K562 (cell line): ENCODE data around the gene NAE1. TPM values are rescaled to one million over a fixed set of nuclear protein-coding genes. Genes with fewer than 3 reads are reported as not detected.

Experiments used
- ATAC-seq: fragments of 200-7000 bp; cut with Tn5 transposase; 3 replicates; pipeline ENCODE4 v1.9.1; 2020; ENCODE audit warnings: moderate library complexity
- BruUV-seq: library from RNA; stranded (reverse); fragments of 400-500 nt; replicated peaks from 2 replicates; lab custom pipeline; 2021; lab: Mats Ljungman, UMichigan
- CTCF ChIA-PET: fragments of 300-600 bp; formaldehyde crosslinking; extraction: SDS; loops from one replicate; lab custom pipeline; 2021; ENCODE audit warnings: low intra/inter-chr PET ratio; lab: Yijun Ruan, JAX
- POLR2A ChIA-PET: fragments of 300-600, 350-650 bp; sonication (Branson Sonifier 250); formaldehyde crosslinking; extraction: SDS; loops from one replicate; lab custom pipeline; 2021; ENCODE audit warnings: antibody characterized with exemption, inconsistent platforms; lab: Yijun Ruan, JAX
- DNase-seq, 4 experiments: peaks; one replicate each; pipeline versions ENCODE4 v3.0.0 to v3.0.0-alpha.2; 2011 to 2018; ENCODE audit warnings: low spot score in 3 of 4, mixed read lengths in 3 of 4; ENCODE audit errors: extremely low read depth in 1 of 4
- FAIRE-seq: peaks from 2 replicates; lab custom pipeline; 2011; peaks lifted over from hg19 to GRCh38; lab: Jason Lieb, UNC
- H2AFZ ChIP-seq: 2 replicates; pipeline ENCODE4 v1.6.0; 2011; ENCODE audit warnings: low read depth, low read length, control low read depth, inconsistent platforms
- H3K27ac ChIP-seq: fragments of 200-600 bp; 3 replicates; pipeline ENCODE4 v1.8.0; 2011; ENCODE audit warnings: low read depth, mild to moderate bottlenecking, control low read depth, inconsistent platforms, low read length, moderate library complexity, mixed read lengths; ENCODE audit errors: extremely low read depth
- H3K27me3 ChIP-seq, 2 experiments: fragments of 300-600 bp in 1 of 2; 2 replicates in 1 of 2; 3 replicates in 1 of 2; pipeline versions ENCODE4 v1.6.0 to v1.8.0; 2011; ENCODE audit warnings: inconsistent platforms in 2 of 2, low read length in 2 of 2, mild to moderate bottlenecking in 1 of 2, mixed read lengths in 1 of 2, moderate library complexity in 1 of 2; ENCODE audit not compliant: control insufficient read depth in 2 of 2, insufficient read depth in 2 of 2
- H3K36me3 ChIP-seq: fragments of 300-600 bp; 3 replicates; pipeline ENCODE4 v1.8.0; 2011; ENCODE audit warnings: mild to moderate bottlenecking, low read length, inconsistent platforms; ENCODE audit not compliant: control insufficient read depth, insufficient read depth
- H3K4me1 ChIP-seq, 2 experiments: fragments of 200-600 bp in 1 of 2; replicated peaks in 1 of 2; 2 replicates in 1 of 2; 3 replicates in 1 of 2; pipeline versions ENCODE4 v1.5.1 to v1.8.0; 2011; ENCODE audit warnings: inconsistent platforms in 2 of 2, low read length in 2 of 2, mild to moderate bottlenecking in 1 of 2, mixed read lengths in 1 of 2, moderate library complexity in 1 of 2; ENCODE audit not compliant: control insufficient read depth in 2 of 2, insufficient read depth in 2 of 2
- H3K4me2 ChIP-seq: 2 replicates; pipeline ENCODE4 v1.6.1; 2011; ENCODE audit warnings: low read length, control low read depth, inconsistent platforms, mixed read lengths; ENCODE audit not compliant: insufficient read depth
- H3K4me3 ChIP-seq: fragments of 200-600 bp; sonication (generic), shearing (Covaris generic); 2 replicates; pipeline ENCODE4 v1.5.1; 2016; ENCODE audit warnings: control low read depth, inconsistent platforms
- H3K79me2 ChIP-seq: fragments of 200-600 bp; 3 replicates; pipeline ENCODE4 v1.8.0; 2011; ENCODE audit warnings: low read length, inconsistent platforms; ENCODE audit not compliant: control insufficient read depth, insufficient read depth
- H3K9ac ChIP-seq, 2 experiments: 2 replicates each; pipeline versions ENCODE4 v1.6.0 to v1.6.1; 2011; ENCODE audit warnings: low read depth in 2 of 2, low read length in 2 of 2, control low read depth in 1 of 2, inconsistent platforms in 1 of 2, mild to moderate bottlenecking in 1 of 2, mixed read lengths in 1 of 2; ENCODE audit not compliant: insufficient read depth in 1 of 2
- H3K9me1 ChIP-seq: one replicate; pipeline ENCODE4 v1.6.0; 2011; ENCODE audit warnings: inconsistent platforms, mild to moderate bottlenecking, low read length, moderate library complexity; ENCODE audit not compliant: control insufficient read depth, insufficient read depth
- H3K9me3 ChIP-seq: replicated peaks from 2 replicates; pipeline ENCODE4 v1.5.1; 2011; ENCODE audit warnings: low read depth, low read length, inconsistent platforms; ENCODE audit not compliant: control insufficient read depth, insufficient read depth
- H4K20me1 ChIP-seq: replicated peaks from 2 replicates; pipeline ENCODE4 v1.6.1; 2011; ENCODE audit warnings: low read length, inconsistent platforms, mixed read lengths; ENCODE audit not compliant: control insufficient read depth, insufficient read depth
- BRCA1 ChIP-seq, 2 experiments: fragments of 450-650 bp in 1 of 2; sonication (generic) in 1 of 2; formaldehyde crosslinking in 1 of 2; IDR thresholded peaks; 2 replicates each; pipeline versions ENCODE4 v1.5.0 to v1.6.1; 2017 to 2020; ENCODE audit warnings: mild to moderate bottlenecking in 1 of 2, missing genetic modification reagents in 1 of 2
- DPF2 ChIP-seq: fragments of 450-650 bp; IDR thresholded peaks from 2 replicates; pipeline ENCODE4 v1.6.1; 2016
- EP300 ChIP-seq: IDR thresholded peaks from 2 replicates; pipeline ENCODE4 v1.6.1; 2012; ENCODE audit warnings: low read length, improper control_type of control experiment
- HDAC8 ChIP-seq: fragments of 450-650 bp; IDR thresholded peaks from 2 replicates; pipeline ENCODE4 v1.6.1; 2016; ENCODE audit warnings: mild to moderate bottlenecking, missing genetic modification characterization, moderate library complexity, missing compliant biosample characterization
- PHB2 ChIP-seq: fragments of 450-650 bp; IDR thresholded peaks from 2 replicates; pipeline ENCODE4 v1.6.1; 2017; ENCODE audit warnings: low read depth
- TRIM28 ChIP-seq: fragments of 450-650 bp; IDR thresholded peaks from 2 replicates; pipeline ENCODE4 v1.6.1; 2017
- WGBS: fragments of 100-300 bp; shearing (Covaris generic); methylation state at CpG from one replicate; pipeline ENCODE4 v1.1.6; 2016; ENCODE audit warnings: low coverage, mixed read lengths; ENCODE audit not compliant: insufficient coverage; ENCODE audit errors: missing lambda C conversion rate; 5-methylcytosine and 5-hydroxymethylcytosine counted together
- in situ Hi-C: fragments of 300-500 bp; cut with MboI; formaldehyde crosslinking; loops from 4 replicates; pipeline ENCODE4 v1.15.0; 2018; ENCODE audit warnings: inconsistent platforms, mixed read lengths
- intact Hi-C: fragments of 100-400 bp; cut with micrococcal nuclease; formaldehyde crosslinking; loops from 2 replicates; pipeline ENCODE4 v1.14.2; 2022
- polyA plus RNA-seq, 8 experiments: library from polyadenylated mRNA; depleted of rRNA in 4 of 8; stranded (reverse) in 5 of 8; unstranded in 3 of 8; fragments of >200 nt; fragmentation: Nextera tagmentation in 2 of 8; fragmentation: Illumina TruSeq in 1 of 8; extraction: Ambion mirVana in 2 of 8; extraction: Trizol in 1 of 8; gene quantifications; 2 replicates each; pipeline versions ENCODE4 v1.2.1 to v1.2.3, GENCODE V29; 2011 to 2014; ENCODE audit warnings: inconsistent platforms in 1 of 8, missing spikeins in 1 of 8
- total RNA-seq, 7 experiments: library from RNA; depleted of rRNA in 6 of 7; stranded (reverse); fragments of >200 nt in 6 of 7; fragmentation: Illumina TruSeq in 2 of 7; extraction: Trizol in 2 of 7; gene quantifications; 2 replicates each; pipeline versions ENCODE4 v1.2.1 to v1.2.3, GENCODE V29; 2011 to 2021; ENCODE audit warnings: low replicate concordance in 1 of 7
- TF ChIP-seq, protein P1 (sequence below): sonication (generic); formaldehyde crosslinking; IDR thresholded peaks from 2 replicates; pipeline ENCODE4 v1.8.0; 2022; ENCODE audit warnings: missing genetic modification reagents, mild to moderate bottlenecking, moderate library complexity, borderline replicate concordance
- TF ChIP-seq, protein P2 (sequence below): sonication (generic); formaldehyde crosslinking; IDR thresholded peaks from 2 replicates; pipeline ENCODE4 v1.9.0; 2022; ENCODE audit warnings: mild to moderate bottlenecking, missing genetic modification reagents
- TF ChIP-seq, protein P3 (sequence below): fragments of 250-450 bp; sonication (Bioruptor Pico); IDR thresholded peaks from 2 replicates; pipeline ENCODE4 v1.8.0; 2022; ENCODE audit warnings: inconsistent platforms
- TF ChIP-seq, protein P4 (sequence below): sonication (generic); formaldehyde crosslinking; IDR thresholded peaks from 2 replicates; pipeline ENCODE4 v1.8.0; 2023; ENCODE audit warnings: mild to moderate bottlenecking, missing genetic modification reagents

The NAE1 gene
- total and polyA plus RNA-seq, 9 of the 15 experiments (the other 6 are each of a cell fraction or from before 2014, with no cell fraction given): 165 to 294 (median 230) TPM

- no TSS peak for BruUV-seq
- Histone ChIP-seq H3K4me2 (no peak overlapping the region), H2AFZ (no peak overlapping the region), H4K20me1 (0 out of 2 replicates have a peak, but pooled peaks cover 4% of the 10 kb centered on the region), H3K9ac (no peak overlapping the region), H3K9me1 (no peaks in the 10 kb centered on the region), H3K4me1 (peaks cover 12 to 22% of the 10 kb centered on the region in 2 experiments; a peak in 3 of 5 replicates), H3K27me3 (peaks cover 18 to 20% of the 10 kb centered on the region in 2 experiments; a peak in 4 of 5 replicates), H3K36me3 (no peaks in the 10 kb centered on the region), H3K4me3 (no peak overlapping the region), H3K27ac (no peak overlapping the region), H3K79me2 (no peaks in the 10 kb centered on the region), H3K9me3 (no peaks in the 10 kb centered on the region)
- ChIA-PET CTCF (no interaction called here), POLR2A (no interaction called here)
- 4% methylated on average over 9 of the region's 9 CpGs for WGBS
- intact Hi-C loops: no loop called here
- no peak for TF ChIP-seq TRIM28
- TF ChIP-seq DPF2: no peak
- no peak for TF ChIP-seq EP300
- FAIRE-seq (no peak), ATAC-seq (no peak), DNase-seq (no peak)
- in situ Hi-C loops: no loop called here
Observed at GRCh38 chr16:66845791-66846221, 15.0 kb upstream of the NAE1 start.

DNA sequence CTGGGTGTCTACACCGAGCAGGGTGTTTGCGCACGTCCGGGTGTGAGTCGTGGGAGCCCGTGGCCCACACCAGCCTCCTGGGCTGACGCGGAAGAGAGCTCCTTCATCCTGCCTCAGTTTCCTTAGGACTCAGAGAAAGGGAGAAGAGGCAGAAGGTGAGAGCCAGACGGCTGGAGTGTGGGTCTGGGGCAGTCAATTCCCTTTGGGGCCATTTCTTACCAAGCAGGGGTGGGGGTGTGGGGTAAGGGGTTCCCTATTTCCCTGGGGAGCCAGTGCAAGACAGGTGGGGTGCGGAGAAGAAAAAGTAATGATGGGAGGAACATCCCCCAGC, 14.3 kb upstream of the NAE1 start:
- no TSS peak for BruUV-seq
- H3K36me3 ChIP-seq: no peaks in the 10 kb centered on the region
- no peaks in the 10 kb centered on the region for H3K9me1 ChIP-seq
- no peak for ATAC-seq
- CTCF ChIA-PET: interaction anchor here (0.6 kb wide), 1 partner anchor 438 kb away, joined by 6 read pairs; no protein-coding TSS in a partner anchor
- H4K20me1 ChIP-seq: 0 out of 2 replicates have a peak, but pooled peaks cover 4% of the 10 kb centered on the region
- WGBS: 21% methylated on average over 10 of the region's 10 CpGs
- peaks cover 12 to 22% of the 10 kb centered on the region in 2 experiments; a peak in 3 of 5 replicates for H3K4me1 ChIP-seq
- H3K27me3 ChIP-seq: peaks cover 18 to 20% of the 10 kb centered on the region in 2 experiments; a peak in 4 of 5 replicates
- peak in 1 of 4 experiments; percentile 9 for DNase-seq
- H3K79me2 ChIP-seq: no peaks in the 10 kb centered on the region
- no peak overlapping the region for H3K27ac ChIP-seq
- peak overlapping the region in 1 of 2 experiments; percentile 3; a peak in 1 of 4 replicates for H3K9ac ChIP-seq
- POLR2A ChIA-PET: no interaction called here
- no peak overlapping the region for H2AFZ ChIP-seq
- in situ Hi-C loops (no loop called here), intact Hi-C loops (no loop called here)
- H3K9me3 ChIP-seq: no peaks in the 10 kb centered on the region
- H3K4me3 ChIP-seq: no peak overlapping the region
- TF ChIP-seq, protein P1, sequence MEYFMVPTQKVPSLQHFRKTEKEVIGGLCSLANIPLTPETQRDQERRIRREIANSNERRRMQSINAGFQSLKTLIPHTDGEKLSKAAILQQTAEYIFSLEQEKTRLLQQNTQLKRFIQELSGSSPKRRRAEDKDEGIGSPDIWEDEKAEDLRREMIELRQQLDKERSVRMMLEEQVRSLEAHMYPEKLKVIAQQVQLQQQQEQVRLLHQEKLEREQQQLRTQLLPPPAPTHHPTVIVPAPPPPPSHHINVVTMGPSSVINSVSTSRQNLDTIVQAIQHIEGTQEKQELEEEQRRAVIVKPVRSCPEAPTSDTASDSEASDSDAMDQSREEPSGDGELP (CRISPR knock-in tag): no peak
- TF ChIP-seq, protein P2, sequence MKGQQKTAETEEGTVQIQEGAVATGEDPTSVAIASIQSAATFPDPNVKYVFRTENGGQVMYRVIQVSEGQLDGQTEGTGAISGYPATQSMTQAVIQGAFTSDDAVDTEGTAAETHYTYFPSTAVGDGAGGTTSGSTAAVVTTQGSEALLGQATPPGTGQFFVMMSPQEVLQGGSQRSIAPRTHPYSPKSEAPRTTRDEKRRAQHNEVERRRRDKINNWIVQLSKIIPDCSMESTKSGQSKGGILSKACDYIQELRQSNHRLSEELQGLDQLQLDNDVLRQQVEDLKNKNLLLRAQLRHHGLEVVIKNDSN (CRISPR knock-in tag): no peak
- TF ChIP-seq PHB2: no peak
- TF ChIP-seq, protein P3, sequence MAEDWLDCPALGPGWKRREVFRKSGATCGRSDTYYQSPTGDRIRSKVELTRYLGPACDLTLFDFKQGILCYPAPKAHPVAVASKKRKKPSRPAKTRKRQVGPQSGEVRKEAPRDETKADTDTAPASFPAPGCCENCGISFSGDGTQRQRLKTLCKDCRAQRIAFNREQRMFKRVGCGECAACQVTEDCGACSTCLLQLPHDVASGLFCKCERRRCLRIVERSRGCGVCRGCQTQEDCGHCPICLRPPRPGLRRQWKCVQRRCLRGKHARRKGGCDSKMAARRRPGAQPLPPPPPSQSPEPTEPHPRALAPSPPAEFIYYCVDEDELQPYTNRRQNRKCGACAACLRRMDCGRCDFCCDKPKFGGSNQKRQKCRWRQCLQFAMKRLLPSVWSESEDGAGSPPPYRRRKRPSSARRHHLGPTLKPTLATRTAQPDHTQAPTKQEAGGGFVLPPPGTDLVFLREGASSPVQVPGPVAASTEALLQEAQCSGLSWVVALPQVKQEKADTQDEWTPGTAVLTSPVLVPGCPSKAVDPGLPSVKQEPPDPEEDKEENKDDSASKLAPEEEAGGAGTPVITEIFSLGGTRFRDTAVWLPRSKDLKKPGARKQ (CRISPR knock-in tag): no peak
- no peak for TF ChIP-seq BRCA1 (IDR thresholded peaks at IDR 0.05)
- no peak for TF ChIP-seq BRCA1 (CRISPR knock-in tag; IDR thresholded peaks at IDR 0.05)
- TF ChIP-seq, protein P4, sequence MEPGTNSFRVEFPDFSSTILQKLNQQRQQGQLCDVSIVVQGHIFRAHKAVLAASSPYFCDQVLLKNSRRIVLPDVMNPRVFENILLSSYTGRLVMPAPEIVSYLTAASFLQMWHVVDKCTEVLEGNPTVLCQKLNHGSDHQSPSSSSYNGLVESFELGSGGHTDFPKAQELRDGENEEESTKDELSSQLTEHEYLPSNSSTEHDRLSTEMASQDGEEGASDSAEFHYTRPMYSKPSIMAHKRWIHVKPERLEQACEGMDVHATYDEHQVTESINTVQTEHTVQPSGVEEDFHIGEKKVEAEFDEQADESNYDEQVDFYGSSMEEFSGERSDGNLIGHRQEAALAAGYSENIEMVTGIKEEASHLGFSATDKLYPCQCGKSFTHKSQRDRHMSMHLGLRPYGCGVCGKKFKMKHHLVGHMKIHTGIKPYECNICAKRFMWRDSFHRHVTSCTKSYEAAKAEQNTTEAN: no peak
- no peak for TF ChIP-seq HDAC8 (tag)
- TF ChIP-seq, all 486 proteins: peak for 0
- FAIRE-seq: no peak
- H3K4me2 ChIP-seq: no peak overlapping the region
